Left ventricle myocardium inferior (tissue), 1 donor: Measurements from ENCODE around the gene BPIFB4. TPM values are rescaled to one million over a fixed set of nuclear protein-coding genes. Genes with fewer than 3 reads are reported as not detected.
"Not testable (repeated sequence)": the region's sequence is repeated elsewhere in the genome, so short reads cannot be mapped to it uniquely, and the experiment has no call there.

ENCODE experiments used
- DNase-seq: peaks from one replicate; pipeline ENCODE4 v3.0.0-alpha.2; 2020
- H3K27ac ChIP-seq: fragments of 200-600 bp; replicated peaks from 2 replicates; pipeline ENCODE4 v1.8.0; 2021
- H3K27me3 ChIP-seq: fragments of 200-600 bp; 2 replicates; pipeline ENCODE4 v1.8.0; 2021; ENCODE audit warnings: low read depth
- H3K36me3 ChIP-seq: fragments of 200-600 bp; 2 replicates; pipeline ENCODE4 v1.8.0; 2021
- H3K4me1 ChIP-seq: fragments of 200-600 bp; 2 replicates; pipeline ENCODE4 v1.8.0; 2021
- H3K4me3 ChIP-seq: fragments of 200-600 bp; 2 replicates; pipeline ENCODE4 v1.8.0; 2021; ENCODE audit warnings: mild to moderate bottlenecking, moderate library complexity
- H3K9me3 ChIP-seq: fragments of 200-600 bp; replicated peaks from 2 replicates; pipeline ENCODE4 v1.8.0; 2021
- CTCF ChIP-seq: fragments of 200-600 bp; IDR thresholded peaks from 2 replicates; pipeline ENCODE4 v1.8.0; 2021; ENCODE audit warnings: antibody characterized with exemption, mild to moderate bottlenecking, borderline replicate concordance
- intact Hi-C: fragments of 100-400 bp; cut with micrococcal nuclease; formaldehyde crosslinking; loops from one replicate; pipeline ENCODE4 v1.11.0; 2022
- total RNA-seq: library from RNA; stranded (reverse); fragmentation: NEBNext Ultra II Directional; extraction: Animal tissue kit (Norgen Biotek cat#: 25700); gene quantifications from one replicate; pipeline ENCODE4 v1.2.1, GENCODE V29; 2021
- donor health status: DM: no; HTN: yes; CAD: no; lungs with severe emphysema.

Gene BPIFB4
- total RNA-seq, 1 donor from 2014 or later: not detected

DNA sequence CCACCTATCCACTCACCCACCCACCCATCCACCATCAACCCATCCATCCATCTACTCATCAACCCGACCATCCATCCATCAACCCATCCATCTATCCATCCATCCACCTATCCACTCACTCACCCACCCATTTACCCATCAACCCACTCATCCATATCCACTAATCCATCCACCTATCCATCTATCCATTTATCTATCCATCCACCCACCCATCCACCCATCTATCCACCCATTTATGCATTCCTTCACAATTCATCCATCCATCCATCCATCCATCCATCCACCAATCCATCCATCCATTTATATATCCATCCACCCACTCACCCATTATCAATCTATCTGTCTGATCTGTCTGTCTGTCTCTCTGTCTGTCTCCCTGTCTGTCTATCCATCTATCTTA is 14.1 kb downstream of the BPIFB4 start:
- no peaks in the 10 kb centered on the region for H3K9me3 ChIP-seq
- no peaks in the 10 kb centered on the region for H3K36me3 ChIP-seq
- no peak overlapping the region for H3K27ac ChIP-seq
- no peak for DNase-seq
- H3K4me3 ChIP-seq: no peak overlapping the region
- TF ChIP-seq CTCF: no peak
- peaks cover 25% of the 10 kb centered on the region for H3K27me3 ChIP-seq
- H3K4me1 ChIP-seq: no peaks in the 10 kb centered on the region
- intact Hi-C loops: no loop called here

DNA sequence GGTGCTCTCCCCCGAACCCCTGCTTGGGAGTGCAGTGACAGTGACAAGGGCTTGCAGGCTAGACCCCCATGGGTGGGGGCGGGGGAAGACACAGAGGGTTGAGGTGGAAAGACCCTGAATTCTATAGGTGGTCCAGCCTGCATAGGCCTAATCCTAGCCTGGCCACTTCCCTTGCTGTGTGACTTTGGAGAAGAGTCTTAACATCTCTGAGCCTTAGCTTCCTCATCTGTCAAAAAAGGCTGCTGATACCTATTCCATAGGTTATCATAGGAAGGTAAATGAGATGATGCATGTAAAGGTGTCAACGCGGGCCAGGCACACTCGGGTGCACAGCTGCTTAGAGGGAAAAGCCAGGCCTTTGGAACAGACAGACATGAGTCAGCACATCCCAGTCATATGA is 15.8 kb downstream of the BPIFB4 start:
- no peak for DNase-seq
- Histone ChIP-seq H3K4me3 (no peak overlapping the region), H3K9me3 (no peaks in the 10 kb centered on the region), H3K27me3 (peaks cover 23% of the 10 kb centered on the region), H3K27ac (no peak overlapping the region), H3K36me3 (no peaks in the 10 kb centered on the region), H3K4me1 (no peaks in the 10 kb centered on the region)
- TF ChIP-seq CTCF: no peak
- intact Hi-C loops: no loop called here

DNA sequence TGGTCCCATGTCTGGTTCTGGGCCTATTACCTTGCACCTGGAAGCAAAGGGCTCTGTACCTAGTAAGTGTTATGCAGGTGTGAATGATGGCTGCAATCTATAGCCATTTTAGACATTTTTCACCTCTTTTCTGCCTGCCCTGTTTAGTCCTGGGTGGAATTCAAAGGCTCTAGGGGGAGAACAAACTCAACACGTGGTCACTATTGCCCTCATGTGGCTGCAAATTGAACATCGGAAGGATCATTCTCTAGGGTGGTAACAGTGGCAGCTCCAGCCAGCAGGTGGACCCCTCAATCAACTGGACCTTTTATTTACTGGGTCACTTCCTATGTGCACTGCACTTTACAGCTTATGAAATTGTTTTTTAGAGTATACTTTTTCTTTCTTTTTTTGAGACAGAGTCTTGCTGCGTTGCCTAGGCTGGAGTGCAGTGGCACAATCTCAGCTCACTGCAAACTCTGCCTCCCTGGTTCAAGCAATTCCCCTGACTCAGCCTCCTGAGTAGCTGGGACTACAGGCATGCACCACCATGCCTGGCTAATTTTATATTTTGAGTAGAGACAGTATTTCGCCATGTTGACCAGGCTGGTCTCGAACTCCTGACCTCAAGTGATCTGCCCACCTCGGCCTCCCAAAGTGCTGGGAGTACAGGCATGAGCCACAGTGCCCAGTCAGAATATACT is 16.6 kb downstream of the BPIFB4 start:
- H3K4me3 ChIP-seq, H3K36me3 ChIP-seq, H3K4me1 ChIP-seq, H3K9me3 ChIP-seq, intact Hi-C loops, H3K27ac ChIP-seq, DNase-seq: not testable (repeated sequence)
- H3K27me3 ChIP-seq: peaks cover 24% of the 10 kb centered on the region
- peak; percentile 76 for TF ChIP-seq CTCF

- Histone ChIP-seq H3K9me3 (no peaks in the 10 kb centered on the region), H3K27ac (no peak overlapping the region), H3K27me3 (peaks cover 24% of the 10 kb centered on the region), H3K4me1 (no peaks in the 10 kb centered on the region), H3K4me3 (no peak overlapping the region), H3K36me3 (no peaks in the 10 kb centered on the region)
- intact Hi-C loops: no loop called here
- no peak for DNase-seq
- no peak for TF ChIP-seq CTCF
Observed at GRCh38 chr20:33097001-33097400, 17.6 kb downstream of the BPIFB4 start.

- Histone ChIP-seq H3K4me3 (no peak overlapping the region), H3K27me3 (peaks cover 51% of the 10 kb centered on the region), H3K36me3 (no peaks in the 10 kb centered on the region), H3K9me3 (no peaks in the 10 kb centered on the region), H3K27ac (no peak overlapping the region), H3K4me1 (no peaks in the 10 kb centered on the region)
- intact Hi-C loops: no loop called here
- no peak for DNase-seq
- TF ChIP-seq CTCF: no peak
Observed at GRCh38 chr20:33099843-33100538, 20.5 kb downstream of the BPIFB4 start.
